K562 (cell line): ENCODE results near the gene STX1A. TPM values are rescaled to one million over a fixed set of nuclear protein-coding genes. Genes with fewer than 3 reads are reported as not detected.

ENCODE experiments used
- CCNT2 ChIP-seq: IDR thresholded peaks from 2 replicates; pipeline ENCODE4 v1.6.1; 2011; ENCODE audit warnings: borderline replicate concordance, low read depth, mild to moderate bottlenecking, moderate library complexity, mixed read lengths, low read length; ENCODE audit not compliant: insufficient read length; ENCODE audit errors: extremely low read depth
- GTF2E2 ChIP-seq: fragments of 200-800 bp; sonication (Bioruptor generic); IDR thresholded peaks from 2 replicates; pipeline ENCODE4 v1.6.1; 2016; ENCODE audit warnings: missing genetic modification characterization, missing compliant biosample characterization
- HDAC2 ChIP-seq: fragments of 450-650 bp; IDR thresholded peaks from 2 replicates; pipeline ENCODE4 v1.6.1; 2016; ENCODE audit warnings: mild to moderate bottlenecking
- JUN ChIP-seq, 2 experiments: sonication (generic) in 1 of 2; formaldehyde crosslinking in 1 of 2; IDR thresholded peaks; 2 replicates each; pipeline versions ENCODE4 v1.6.1 to v1.8.0; 2012 to 2022; ENCODE audit warnings: borderline replicate concordance in 2 of 2, mild to moderate bottlenecking in 2 of 2, improper control_type of control experiment in 1 of 2, low read depth in 1 of 2, low read length in 1 of 2, missing genetic modification reagents in 1 of 2
- KDM2B ChIP-seq: fragments of 250-450 bp; sonication (Bioruptor Pico); IDR thresholded peaks from 2 replicates; pipeline ENCODE4 v1.8.0; 2021; ENCODE audit warnings: mild to moderate bottlenecking, moderate library complexity
- MAFF ChIP-seq: IDR thresholded peaks from 2 replicates; pipeline ENCODE4 v1.6.1; 2012; ENCODE audit warnings: low read length, improper control_type of control experiment
- MAZ ChIP-seq, 2 experiments: fragments of 450-650 bp in 1 of 2; sonication (generic) in 1 of 2; formaldehyde crosslinking; IDR thresholded peaks in 1 of 2; conservative IDR thresholded peaks in 1 of 2; 2 replicates each; pipeline versions ENCODE4 v1.4.0 to v1.5.0; 2020; ENCODE audit warnings: mild to moderate bottlenecking in 1 of 2, missing genetic modification reagents in 1 of 2
- POU5F1 ChIP-seq: fragments of 150-350 bp; IDR thresholded peaks from 2 replicates; pipeline ENCODE4 v1.6.1; 2014; ENCODE audit warnings: borderline replicate concordance, low read length, low read depth, mild to moderate bottlenecking; ENCODE audit not compliant: partially characterized antibody
- RFX1 ChIP-seq: fragments of 450-650 bp; IDR thresholded peaks from 2 replicates; pipeline ENCODE4 v1.6.1; 2016; ENCODE audit warnings: mild to moderate bottlenecking, moderate library complexity
- SP2 ChIP-seq: IDR thresholded peaks from 2 replicates; pipeline ENCODE4 v1.6.1; 2011; ENCODE audit warnings: mild to moderate bottlenecking, low read depth, low read length, moderate library complexity; ENCODE audit not compliant: poor library complexity, severe bottlenecking; ENCODE audit errors: extremely low read depth
- SUPT5H ChIP-seq: fragments of 450-650 bp; IDR thresholded peaks from 2 replicates; pipeline ENCODE4 v1.6.1; 2016
- ZNF133 ChIP-seq: fragments of 250-450 bp; sonication (Bioruptor Pico); IDR thresholded peaks from 2 replicates; pipeline ENCODE4 v1.4.0; 2020; ENCODE audit warnings: mild to moderate bottlenecking
- ZNF212 ChIP-seq: fragments of 450-650 bp; formaldehyde crosslinking; IDR thresholded peaks from 2 replicates; pipeline ENCODE4 v1.4.0; 2020; ENCODE audit warnings: mild to moderate bottlenecking
- ZNF23 ChIP-seq: fragments of 250-450 bp; sonication (Bioruptor Pico); IDR thresholded peaks from 2 replicates; pipeline ENCODE4 v1.4.0; 2020; ENCODE audit warnings: mild to moderate bottlenecking
- ZNF282 ChIP-seq: sonication (generic); formaldehyde crosslinking; IDR thresholded peaks from 2 replicates; pipeline ENCODE4 v1.8.1; 2023; ENCODE audit warnings: missing genetic modification reagents
- ZNF41 ChIP-seq: fragments of 250-450 bp; sonication (Bioruptor Pico); conservative IDR thresholded peaks from 2 replicates; pipeline ENCODE4 v1.4.0; 2020; ENCODE audit warnings: mild to moderate bottlenecking
- ZNF785 ChIP-seq: fragments of 250-450 bp; sonication (Bioruptor Pico); IDR thresholded peaks from 2 replicates; pipeline ENCODE4 v1.4.0; 2020; ENCODE audit warnings: mild to moderate bottlenecking
- polyA plus RNA-seq, 8 experiments: library from polyadenylated mRNA; depleted of rRNA in 4 of 8; stranded (reverse) in 5 of 8; unstranded in 3 of 8; fragments of >200 nt; fragmentation: Nextera tagmentation in 2 of 8; fragmentation: Illumina TruSeq in 1 of 8; extraction: Ambion mirVana in 2 of 8; extraction: Trizol in 1 of 8; gene quantifications; 2 replicates each; pipeline versions ENCODE4 v1.2.1 to v1.2.3, GENCODE V29; 2011 to 2014; ENCODE audit warnings: inconsistent platforms in 1 of 8, missing spikeins in 1 of 8
- total RNA-seq, 7 experiments: library from RNA; depleted of rRNA in 6 of 7; stranded (reverse); fragments of >200 nt in 6 of 7; fragmentation: Illumina TruSeq in 2 of 7; extraction: Trizol in 2 of 7; gene quantifications; 2 replicates each; pipeline versions ENCODE4 v1.2.1 to v1.2.3, GENCODE V29; 2011 to 2021; ENCODE audit warnings: low replicate concordance in 1 of 7
- TF ChIP-seq, protein P1 (sequence below): fragments of 250-450 bp; sonication (Bioruptor Pico); IDR thresholded peaks from 2 replicates; pipeline ENCODE4 v1.5.0; 2022; ENCODE audit warnings: mild to moderate bottlenecking
- TF ChIP-seq, protein P2 (sequence below): fragments of 450-650 bp; formaldehyde crosslinking; IDR thresholded peaks from 2 replicates; pipeline ENCODE4 v1.4.0; 2022; ENCODE audit warnings: mild to moderate bottlenecking, moderate library complexity
- TF ChIP-seq, protein P3 (sequence below): fragments of 200-800 bp; sonication (Bioruptor generic); IDR thresholded peaks from 2 replicates; pipeline ENCODE4 v1.6.1; 2017; ENCODE audit warnings: missing genetic modification characterization, missing compliant biosample characterization
- TF ChIP-seq, protein P4 (sequence below): sonication (generic); formaldehyde crosslinking; IDR thresholded peaks from 2 replicates; pipeline ENCODE4 v1.8.0; 2022; ENCODE audit warnings: mild to moderate bottlenecking, low read depth, missing genetic modification reagents

Gene STX1A
- total and polyA plus RNA-seq, 9 of the 15 experiments (the other 6 are each of a cell fraction or from before 2014, with no cell fraction given): 0.04 to 15.1 (median 6.3) TPM

DNA sequence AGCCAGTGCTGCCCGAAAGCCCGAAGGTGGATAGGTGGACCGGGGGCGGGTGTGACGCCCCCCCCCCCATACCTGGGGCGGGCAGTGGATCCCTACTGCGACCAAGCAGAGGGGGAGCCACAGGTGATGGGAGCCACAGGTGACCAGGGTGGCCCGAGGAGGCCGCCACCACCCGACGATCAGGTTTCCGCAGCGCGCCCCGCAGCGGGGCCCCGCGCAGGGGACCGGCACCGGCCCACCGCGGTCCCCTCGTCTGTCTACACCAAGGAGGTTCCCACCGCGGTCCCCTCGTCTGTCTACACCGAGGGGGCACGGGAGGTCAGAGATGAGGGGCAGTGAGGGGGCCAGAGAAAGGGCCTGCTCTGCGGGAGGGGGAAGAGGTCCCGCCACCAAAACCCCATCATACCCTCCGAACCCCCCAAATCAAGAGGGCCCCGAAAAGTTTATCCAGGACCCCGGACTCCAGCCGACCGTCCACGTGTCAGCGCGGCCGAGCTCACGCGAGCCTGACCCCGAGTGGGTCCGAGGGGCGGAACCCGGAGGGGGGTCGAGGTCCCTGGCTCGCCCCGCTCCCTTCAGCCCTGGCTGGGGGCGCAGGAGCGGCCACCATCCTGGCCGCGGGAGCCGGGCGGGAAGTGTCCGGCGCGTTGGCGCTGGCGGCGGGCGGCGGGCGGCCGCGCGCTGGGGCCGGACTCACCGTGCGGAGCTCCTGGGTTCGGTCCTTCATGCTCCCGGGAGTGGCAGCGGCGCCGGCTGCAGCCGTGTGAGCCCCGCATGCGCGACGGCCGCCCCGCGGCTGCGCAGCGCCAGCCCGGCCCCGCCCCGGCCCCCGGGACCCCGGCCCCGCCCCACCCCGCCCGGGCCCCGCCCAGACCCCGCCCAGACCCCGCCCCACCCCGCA, at the start of gene STX1A (continued):
- TF ChIP-seq MAZ (CRISPR knock-in tag; conservative IDR thresholded peaks at IDR 0.05 in 1 of 2, IDR thresholded peaks at IDR 0.05 in 1 of 2) (peak in 1 of 2 experiments; percentile 37; a peak in 1 of 4 replicates), ZNF133 (CRISPR knock-in tag) (no peak), KDM2B (peak; percentile 27; the same call in 1 of the 2 replicates), HDAC2 (0 out of 2 replicates have a peak, but pooled peaks have one; percentile 25), GTF2E2 (tag) (no peak), SUPT5H (no peak), POU5F1 (no peak), ZNF282 (CRISPR knock-in tag) (no peak), ZNF41 (CRISPR knock-in tag) (no peak), RFX1 (no peak), ZNF785 (CRISPR knock-in tag) (no peak), SP2 (no peak), CCNT2 (peak; percentile 73), MAFF (no peak), ZNF212 (CRISPR knock-in tag) (no peak), ZNF23 (CRISPR knock-in tag) (no peak), JUN (IDR thresholded peaks at IDR 0.05; ENCODE audit: borderline replicate concordance, low read depth, low read length) (no peak), JUN (CRISPR knock-in tag; IDR thresholded peaks at IDR 0.05; ENCODE audit: borderline replicate concordance) (no peak)
- TF ChIP-seq, protein P1, sequence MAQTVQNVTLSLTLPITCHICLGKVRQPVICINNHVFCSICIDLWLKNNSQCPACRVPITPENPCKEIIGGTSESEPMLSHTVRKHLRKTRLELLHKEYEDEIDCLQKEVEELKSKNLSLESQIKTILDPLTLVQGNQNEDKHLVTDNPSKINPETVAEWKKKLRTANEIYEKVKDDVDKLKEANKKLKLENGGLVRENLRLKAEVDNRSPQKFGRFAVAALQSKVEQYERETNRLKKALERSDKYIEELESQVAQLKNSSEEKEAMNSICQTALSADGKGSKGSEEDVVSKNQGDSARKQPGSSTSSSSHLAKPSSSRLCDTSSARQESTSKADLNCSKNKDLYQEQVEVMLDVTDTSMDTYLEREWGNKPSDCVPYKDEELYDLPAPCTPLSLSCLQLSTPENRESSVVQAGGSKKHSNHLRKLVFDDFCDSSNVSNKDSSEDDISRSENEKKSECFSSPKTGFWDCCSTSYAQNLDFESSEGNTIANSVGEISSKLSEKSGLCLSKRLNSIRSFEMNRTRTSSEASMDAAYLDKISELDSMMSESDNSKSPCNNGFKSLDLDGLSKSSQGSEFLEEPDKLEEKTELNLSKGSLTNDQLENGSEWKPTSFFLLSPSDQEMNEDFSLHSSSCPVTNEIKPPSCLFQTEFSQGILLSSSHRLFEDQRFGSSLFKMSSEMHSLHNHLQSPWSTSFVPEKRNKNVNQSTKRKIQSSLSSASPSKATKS: no peak
- TF ChIP-seq, protein P2, sequence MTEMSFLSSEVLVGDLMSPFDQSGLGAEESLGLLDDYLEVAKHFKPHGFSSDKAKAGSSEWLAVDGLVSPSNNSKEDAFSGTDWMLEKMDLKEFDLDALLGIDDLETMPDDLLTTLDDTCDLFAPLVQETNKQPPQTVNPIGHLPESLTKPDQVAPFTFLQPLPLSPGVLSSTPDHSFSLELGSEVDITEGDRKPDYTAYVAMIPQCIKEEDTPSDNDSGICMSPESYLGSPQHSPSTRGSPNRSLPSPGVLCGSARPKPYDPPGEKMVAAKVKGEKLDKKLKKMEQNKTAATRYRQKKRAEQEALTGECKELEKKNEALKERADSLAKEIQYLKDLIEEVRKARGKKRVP (CRISPR knock-in tag): no peak
- TF ChIP-seq, protein P3, sequence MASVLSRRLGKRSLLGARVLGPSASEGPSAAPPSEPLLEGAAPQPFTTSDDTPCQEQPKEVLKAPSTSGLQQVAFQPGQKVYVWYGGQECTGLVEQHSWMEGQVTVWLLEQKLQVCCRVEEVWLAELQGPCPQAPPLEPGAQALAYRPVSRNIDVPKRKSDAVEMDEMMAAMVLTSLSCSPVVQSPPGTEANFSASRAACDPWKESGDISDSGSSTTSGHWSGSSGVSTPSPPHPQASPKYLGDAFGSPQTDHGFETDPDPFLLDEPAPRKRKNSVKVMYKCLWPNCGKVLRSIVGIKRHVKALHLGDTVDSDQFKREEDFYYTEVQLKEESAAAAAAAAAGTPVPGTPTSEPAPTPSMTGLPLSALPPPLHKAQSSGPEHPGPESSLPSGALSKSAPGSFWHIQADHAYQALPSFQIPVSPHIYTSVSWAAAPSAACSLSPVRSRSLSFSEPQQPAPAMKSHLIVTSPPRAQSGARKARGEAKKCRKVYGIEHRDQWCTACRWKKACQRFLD (CRISPR knock-in tag): no peak
- TF ChIP-seq, protein P4, sequence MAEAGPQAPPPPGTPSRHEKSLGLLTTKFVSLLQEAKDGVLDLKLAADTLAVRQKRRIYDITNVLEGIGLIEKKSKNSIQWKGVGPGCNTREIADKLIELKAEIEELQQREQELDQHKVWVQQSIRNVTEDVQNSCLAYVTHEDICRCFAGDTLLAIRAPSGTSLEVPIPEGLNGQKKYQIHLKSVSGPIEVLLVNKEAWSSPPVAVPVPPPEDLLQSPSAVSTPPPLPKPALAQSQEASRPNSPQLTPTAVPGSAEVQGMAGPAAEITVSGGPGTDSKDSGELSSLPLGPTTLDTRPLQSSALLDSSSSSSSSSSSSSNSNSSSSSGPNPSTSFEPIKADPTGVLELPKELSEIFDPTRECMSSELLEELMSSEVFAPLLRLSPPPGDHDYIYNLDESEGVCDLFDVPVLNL (CRISPR knock-in tag): 0 out of 2 replicates have a peak, but pooled peaks have one; percentile 18
